DMS153 treated with DMSO at 0.1 percent for 48 hours (cell line): Measurements from ENCODE around the gene PALLD.

Source experiments
- DNase-seq: peaks from one replicate; lab custom pipeline; 2025; ENCODE audit not compliant: unreplicated experiment; lab: John Stamatoyannopoulos, UW

Gene PALLD

DNA sequence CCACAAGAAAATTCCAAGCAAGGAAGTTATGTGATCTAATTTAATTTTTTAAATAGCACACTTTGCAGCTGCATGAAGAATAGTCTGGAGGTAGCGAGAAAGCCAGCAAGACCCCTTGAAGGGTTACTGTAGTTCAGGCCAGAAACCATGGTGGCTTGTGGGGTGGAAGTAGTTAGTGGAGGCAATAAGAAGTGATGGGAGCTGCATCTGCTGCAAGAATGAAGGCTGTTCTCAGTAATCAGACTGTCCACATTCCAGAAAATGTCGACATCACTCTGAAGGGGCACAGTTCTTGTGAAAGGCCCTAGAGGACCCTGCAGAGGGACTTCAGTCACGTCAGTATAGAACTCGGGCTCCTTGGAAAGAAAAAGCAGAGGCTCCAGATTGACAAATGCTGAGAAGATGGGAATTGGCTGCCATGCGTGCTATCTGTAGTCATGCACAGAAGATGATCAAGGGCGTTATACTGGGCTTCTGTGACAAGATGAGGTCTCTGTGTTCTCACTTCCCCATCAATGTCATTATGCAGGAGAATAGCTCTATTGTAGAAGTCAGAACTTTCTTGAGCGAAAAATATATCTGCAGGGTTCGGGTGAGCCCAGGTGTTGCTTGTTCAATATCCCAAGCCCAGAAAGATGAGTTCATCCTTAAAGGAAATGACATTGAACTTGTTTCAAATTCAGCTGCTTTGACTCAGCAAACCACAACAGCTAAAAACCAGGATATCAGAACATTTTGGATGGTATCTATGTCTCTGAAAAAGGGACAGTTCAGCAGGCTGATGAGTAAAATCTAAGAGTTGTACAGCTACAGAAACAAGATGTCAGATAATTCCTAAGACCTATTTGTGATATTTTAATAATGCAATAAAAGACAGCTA is 259.0 kb downstream of the PALLD start:
- DNase-seq, result no peak

DNA sequence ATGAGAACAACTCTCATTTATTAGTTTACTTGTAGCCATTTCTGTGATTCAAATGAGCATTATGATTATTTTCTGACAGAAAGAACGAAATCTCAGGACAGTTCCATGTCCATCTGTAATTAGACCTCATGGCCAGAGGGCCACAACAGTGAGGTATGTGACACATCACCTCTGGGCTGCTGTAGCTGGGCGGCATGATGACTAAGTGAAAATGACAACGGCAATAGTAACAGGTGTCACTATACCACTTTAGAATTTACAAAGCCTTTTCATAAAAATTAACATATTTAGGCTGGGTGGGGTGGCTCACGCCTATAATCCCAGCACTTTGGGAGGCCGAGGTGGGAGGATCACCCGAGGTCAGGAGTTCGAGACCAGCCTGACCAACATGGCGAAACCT is 260.6 kb downstream of the PALLD start:
- DNase-seq, result no peak

GRCh38 chr4:168758351-168758876 is 261.6 kb downstream of the PALLD start:
- DNase-seq, result no peak

DNA sequence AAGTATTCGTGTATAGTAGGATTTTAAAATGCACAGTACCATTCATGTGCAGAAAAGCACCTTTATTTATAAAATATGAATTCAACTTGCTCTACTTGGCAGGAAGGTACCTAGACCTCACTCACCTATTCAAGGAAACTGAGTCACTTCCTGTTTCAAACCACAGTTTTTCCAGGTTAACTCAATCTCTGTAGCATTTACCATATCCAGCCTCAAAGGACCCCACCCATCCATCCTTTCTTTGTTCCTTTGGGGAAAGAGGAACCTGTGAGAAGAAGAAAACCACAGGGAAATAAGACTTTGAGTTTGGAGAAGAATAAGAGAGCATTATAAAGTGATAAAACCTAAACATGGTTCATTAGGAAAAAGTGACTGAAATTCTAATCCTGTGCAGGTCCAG is 262.5 kb downstream of the PALLD start:
- DNase-seq, result no peak

DNA sequence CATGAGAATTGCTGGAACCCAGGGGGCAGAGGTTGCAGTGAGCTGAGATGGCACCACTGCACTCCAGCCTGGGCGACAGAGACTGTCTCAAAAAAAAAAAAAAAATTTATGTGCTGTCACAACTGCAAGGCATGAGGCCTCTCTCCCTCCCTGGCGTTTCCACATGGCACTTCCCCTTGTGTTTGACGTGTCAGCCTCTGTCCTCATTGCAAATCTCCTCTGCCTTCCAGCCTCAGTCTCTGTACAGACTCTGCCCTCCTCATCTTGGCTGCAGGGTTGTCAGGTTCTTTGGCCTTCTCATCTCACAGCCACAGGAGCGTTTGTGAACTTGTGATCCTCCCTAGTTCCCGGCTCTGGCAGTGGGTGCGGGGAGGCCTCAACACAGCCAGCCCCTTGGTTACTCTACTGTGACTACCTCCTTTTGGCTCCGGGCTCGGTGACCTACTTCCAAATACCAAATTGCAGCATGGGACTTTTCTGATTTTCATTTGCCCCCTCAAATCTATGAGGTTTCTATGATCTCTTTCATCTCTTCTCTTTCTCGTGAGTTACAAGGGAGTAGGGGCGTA is 263.2 kb downstream of the PALLD start:
- DNase-seq, result no peak

- DNase-seq, result no peak
These were observed 264.2 kb downstream of the PALLD start for GRCh38 chr4:168761066-168761465.

DNA sequence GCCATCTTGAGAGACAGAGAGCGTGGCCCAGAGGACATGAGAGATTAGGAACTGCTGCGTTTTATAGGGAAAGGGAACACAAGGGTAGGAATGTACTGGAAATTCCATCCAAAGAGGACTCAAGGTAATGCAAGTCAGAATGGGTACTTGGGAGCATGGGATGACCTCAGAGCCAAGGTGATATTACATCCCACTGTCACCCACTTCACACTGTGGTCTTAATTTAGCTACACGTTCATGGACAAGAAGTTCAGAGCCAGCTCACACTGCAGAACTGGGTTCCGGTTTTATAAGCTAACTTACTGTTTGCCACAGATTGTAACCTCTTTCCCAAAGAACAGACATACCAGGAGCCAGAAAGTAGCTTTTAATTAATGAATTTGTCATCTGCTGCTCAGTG is 268.5 kb downstream of the PALLD start:
- no peak for DNase-seq

GRCh38 chr4:168765726-168766125 is 268.9 kb downstream of the PALLD start:
- DNase-seq, result no peak

GRCh38 chr4:168766604-168767316 is 269.9 kb downstream of the PALLD start:
- no peak for DNase-seq

DNA sequence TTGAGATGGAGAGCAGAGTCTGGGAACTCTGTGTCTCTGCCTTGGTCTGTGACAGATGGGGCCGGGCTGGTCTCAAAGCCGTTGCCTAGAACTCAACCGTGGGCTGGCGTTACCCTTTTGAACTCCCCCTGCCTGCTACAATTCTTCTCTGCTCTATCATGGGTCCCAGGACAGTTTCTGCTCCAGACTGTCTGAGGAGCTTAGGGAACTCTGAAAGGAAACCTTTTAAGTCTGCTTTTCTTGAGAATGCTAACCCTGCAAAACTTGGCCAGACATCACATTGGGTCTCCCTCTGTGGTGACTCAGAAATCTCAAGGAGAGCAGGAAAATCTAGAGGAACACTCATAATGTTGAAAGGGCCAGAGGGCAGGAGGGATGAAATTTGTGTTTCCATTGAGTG is 272.6 kb downstream of the PALLD start:
- DNase-seq, result no peak

DNA sequence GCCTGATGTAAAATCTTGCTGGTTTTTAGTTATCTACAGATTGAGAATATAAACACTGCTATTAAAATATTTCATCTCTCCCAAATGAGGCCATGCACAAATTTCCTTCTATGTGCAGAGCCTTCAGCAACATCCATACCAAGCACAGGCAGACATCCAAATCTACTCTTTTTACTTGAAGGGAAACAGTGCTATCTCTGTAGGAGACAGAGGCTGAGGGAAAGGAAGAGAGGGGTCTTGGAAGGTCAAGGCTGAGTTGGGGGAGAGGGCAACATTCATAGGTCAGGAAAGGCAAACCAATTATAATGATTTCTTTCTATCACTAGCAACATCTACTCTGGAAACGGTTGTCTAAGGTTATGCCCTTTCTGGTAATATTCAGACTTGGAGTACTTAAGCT is 273.0 kb downstream of the PALLD start:
- no peak for DNase-seq

DNA sequence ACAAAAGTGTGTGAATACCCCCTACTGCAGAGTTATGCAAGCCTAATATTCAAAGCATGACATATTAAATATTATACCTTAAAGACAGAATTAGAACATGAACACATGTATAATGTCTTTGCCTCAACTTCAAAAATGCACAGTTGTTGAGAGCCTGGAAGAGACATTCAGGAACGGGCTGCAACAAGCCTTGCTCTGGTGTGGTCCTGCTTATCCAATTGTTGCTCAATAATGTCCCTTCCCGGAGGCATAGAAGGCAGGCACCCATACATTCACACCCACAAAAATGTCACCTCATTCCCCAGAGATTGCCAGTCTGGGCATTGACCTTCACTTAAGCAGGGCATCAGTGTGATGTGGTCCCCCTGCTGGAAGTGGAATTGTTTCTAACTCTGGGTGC is 274.4 kb downstream of the PALLD start:
- no peak for DNase-seq

- DNase-seq, result no peak
These were observed 276.7 kb downstream of the PALLD start for GRCh38 chr4:168773388-168774195.

DNA sequence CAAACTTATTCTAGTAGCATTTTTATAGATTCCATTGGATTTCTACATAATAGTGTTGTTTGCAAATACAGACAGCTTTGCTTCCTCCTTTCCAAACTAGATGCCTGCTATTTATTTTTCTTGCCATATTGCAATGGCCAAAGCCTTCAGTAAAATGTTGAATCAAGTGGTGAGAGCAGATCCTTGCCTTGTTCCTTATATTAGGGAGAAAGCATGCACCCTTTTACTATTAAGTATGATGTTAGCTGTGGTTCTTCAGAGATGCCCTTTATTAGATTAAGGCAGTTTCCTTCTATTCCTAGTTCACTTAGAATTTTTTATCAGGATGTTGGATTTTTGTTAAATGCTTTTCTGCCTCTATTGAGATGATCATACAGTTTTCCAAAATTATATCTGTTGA is 279.5 kb downstream of the PALLD start:
- no peak for DNase-seq

DNA sequence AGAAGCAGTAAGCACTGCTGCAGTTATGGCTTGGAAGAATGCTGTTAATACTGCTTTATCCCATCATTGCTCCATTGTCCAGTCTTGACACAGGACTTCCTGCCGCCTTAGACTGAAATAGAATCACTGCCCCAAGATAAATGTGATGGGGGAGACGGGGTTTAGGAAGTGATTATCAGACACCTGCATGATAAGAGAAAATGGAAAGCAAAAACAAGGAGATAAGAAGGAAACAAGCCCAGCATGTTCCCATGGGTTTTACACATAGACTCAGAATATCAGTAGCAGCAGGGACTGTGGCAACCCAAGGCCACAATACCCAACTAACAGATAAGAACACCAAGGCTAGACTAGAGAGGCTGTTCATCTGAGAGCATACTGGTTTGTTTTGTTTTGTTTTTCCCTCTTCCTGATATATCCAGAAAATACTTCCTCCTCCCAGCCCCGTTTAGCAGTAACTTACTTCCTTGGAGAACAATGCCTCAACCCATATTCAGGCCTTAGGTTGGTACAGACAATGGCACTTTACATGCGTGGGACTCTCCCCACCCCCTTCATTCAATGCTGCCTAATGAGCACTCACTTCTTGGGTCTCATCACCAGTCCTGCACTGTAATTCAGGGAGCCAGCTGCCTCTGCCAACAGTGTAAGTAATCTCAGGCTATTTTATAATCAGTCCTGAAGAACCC is 280.6 kb downstream of the PALLD start:
- DNase-seq, result no peak

DNA sequence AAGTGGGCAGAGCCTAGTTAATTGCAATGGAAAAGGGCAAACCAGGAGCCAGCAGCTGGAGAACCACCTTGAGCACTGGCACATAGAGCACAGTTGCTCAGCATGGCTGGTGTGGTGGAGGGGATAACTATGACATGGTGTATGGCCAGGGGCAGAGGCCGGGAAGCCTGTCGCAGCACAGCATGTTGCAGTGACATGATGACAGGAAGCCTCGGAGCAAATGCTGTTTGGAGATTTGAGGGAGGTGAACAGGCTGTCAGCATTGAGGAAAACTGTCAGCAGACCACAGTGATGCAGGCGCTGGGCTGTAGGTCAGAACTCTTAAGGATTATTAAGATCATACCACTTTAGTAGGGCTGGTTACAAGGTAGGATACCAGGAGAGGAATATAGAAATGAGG is 284.5 kb downstream of the PALLD start:
- no peak for DNase-seq

DNA sequence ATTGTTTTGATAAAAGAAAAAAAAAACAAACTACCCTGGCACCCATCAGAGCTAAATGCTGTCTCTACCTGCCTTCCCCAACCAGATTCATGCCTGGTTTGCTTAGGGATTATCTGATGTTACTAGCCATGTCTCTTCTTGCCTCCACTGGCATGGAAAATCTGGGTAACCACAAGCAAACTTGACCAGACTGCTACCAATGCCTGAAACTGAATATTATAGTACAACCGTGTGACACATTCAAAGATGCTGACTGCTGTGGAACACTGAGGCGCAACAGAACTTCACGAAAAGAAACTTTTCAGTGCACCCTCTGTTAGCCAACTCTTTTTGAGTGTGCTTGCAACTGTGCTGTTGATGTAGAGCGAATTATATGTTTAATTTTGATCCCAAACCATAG is 285.1 kb downstream of the PALLD start:
- DNase-seq, result no peak

GRCh38 chr4:168782439-168782838 is 285.6 kb downstream of the PALLD start:
- no peak for DNase-seq

DNA sequence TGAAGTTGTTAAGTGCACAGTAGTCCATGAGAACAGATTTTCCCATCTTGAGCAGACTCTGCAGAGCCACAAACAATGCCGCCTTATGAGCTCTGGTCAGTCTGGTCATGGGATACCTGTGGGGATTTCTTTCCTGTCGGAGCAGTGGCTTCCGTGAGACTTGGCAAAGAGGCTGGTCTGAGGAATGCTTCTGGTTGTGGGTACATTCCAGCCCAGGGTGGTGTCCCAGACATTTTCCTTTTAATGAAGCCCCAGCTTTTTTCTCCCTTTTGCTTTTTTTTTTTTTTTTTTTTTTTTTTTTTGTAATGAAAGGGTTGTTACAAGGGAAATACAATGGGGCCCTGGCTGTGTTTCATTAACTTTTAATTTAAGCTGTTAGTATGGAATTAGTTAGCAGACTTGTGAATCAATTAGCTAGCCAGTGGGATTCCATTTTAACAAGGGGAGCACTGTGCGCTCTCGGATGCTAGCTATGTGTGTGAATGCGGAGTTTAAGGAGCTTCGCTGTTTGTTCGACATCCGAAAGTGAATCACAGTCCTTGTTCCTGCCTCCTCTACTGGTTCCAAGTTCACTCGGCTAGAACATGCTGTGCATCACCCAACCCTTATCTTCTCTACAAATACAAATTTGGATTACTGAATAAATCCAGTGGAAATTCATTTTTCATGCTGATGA is 288.1 kb downstream of the PALLD start:
- no peak for DNase-seq

DNA sequence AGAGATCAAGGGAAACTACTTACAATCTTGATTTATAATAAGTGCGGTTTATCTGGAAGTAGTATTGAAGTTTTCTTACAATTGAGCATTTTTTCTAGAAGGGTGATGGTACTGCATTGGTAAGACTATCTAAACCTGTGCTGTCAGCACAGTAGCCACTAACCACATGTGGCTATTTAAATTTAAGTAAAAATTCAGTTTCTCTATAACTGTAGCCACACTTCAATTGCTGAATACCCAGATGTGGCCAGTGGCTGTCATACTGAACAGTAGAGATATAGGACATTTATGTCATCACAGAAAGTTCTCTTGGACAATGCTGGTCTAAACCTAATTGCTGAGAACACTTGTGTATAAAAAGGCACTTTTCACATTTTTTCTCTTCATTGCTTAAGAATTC is 290.5 kb downstream of the PALLD start:
- DNase-seq, result no peak
